ENCODE measurements around the gene DNAH2.

Gene DNAH2

GRCh38 chr17:7854078-7854777 lies 136.7 kb downstream of the DNAH2 start:
- Histone ChIP-seq H3K9me3 (ENCODE audit: insufficient read depth, low read depth, low read length) (no peaks in the 10 kb centered on the region), H3K9ac (ENCODE audit: low read depth, low read length, poor library complexity, severe bottlenecking) (no peak overlapping the region), H3K4me3 (ENCODE audit: low read length, poor library complexity, severe bottlenecking) (no peak overlapping the region), H2AFZ (ENCODE audit: low read length) (no peak overlapping the region), H3K27me3 (ENCODE audit: insufficient read depth, low read length, poor library complexity, severe bottlenecking) (no peaks in the 10 kb centered on the region), H3K79me2 (ENCODE audit: insufficient read depth, low read length) (0 out of 2 replicates have a peak, but pooled peaks cover 8% of the 10 kb centered on the region), H4K20me1 (ENCODE audit: insufficient read depth, low read length, poor library complexity, severe bottlenecking) (peaks cover 16% of the 10 kb centered on the region), H3K36me3 (ENCODE audit: insufficient read depth, low read length) (peaks cover 39% of the 10 kb centered on the region; the same call in 1 of the 2 replicates), H3F3A (ENCODE audit: low read depth) (no peaks in the 10 kb centered on the region), H3K4me2 (ENCODE audit: low read depth, low read length, poor library complexity, severe bottlenecking) (no peak overlapping the region), H3K9me2 (replicated peaks; ENCODE audit: low read depth, low read length) (no peaks in the 10 kb centered on the region), H3K4me1 (ENCODE audit: insufficient read depth, low read length, poor library complexity, severe bottlenecking) (peaks cover 19% of the 10 kb centered on the region)
- TF ChIP-seq CTCF (conservative IDR thresholded peaks at IDR 0.05; ENCODE audit: low read length) (no peak), EZH2phosphoT487 (IDR thresholded peaks at IDR 0.05; ENCODE audit: borderline replicate concordance) (no peak)

DNA sequence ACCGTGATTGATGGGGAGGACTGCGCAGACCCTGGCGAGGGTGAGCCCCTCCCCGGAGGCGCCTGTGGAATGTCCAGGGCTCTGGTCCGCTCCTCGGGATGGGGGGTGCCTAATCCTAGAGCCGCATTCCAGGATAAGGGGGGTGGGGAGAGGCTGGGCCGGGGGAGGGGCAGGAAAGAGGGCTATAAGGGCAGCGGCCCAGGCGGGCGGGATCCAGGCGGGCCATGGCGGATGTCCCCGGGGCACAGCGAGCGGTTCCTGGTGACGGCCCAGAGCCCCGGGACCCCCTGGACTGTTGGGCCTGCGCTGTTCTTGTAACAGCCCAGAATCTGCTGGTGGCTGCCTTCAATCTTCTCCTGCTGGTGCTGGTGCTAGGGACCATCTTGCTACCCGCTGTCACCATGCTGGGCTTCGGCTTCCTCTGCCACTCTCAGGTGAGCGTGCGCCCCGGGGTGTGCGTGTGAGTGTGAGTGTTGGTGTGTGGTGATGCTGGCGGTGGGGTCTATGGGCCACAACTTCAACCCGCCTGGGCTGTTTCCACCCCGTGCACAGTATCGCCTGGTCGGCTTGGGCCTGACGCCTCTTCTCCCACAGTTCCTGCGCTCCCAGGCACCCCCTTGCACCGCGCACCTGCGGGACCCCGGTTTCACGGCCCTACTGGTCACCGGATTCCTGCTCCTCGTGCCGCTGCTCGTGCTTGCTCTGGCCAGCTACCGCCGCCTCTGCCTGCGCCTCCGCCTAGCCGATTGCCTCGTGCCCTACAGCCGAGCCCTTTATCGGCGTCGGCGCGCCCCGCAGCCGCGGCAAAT lies 137.5 kb downstream of the DNAH2 start, which contains the start of gene TMEM88:
Gene TMEM88 (plus strand): TSS at position 216 of the 809 bp plus-strand sequence. CDS start 9 bp downstream, at position 225.
- H3K79me2 ChIP-seq (ENCODE audit: insufficient read depth, low read length), result 0 out of 2 replicates have a peak, but pooled peaks cover 14% of the 10 kb centered on the region
- H3K4me2 ChIP-seq (ENCODE audit: low read depth, low read length, poor library complexity, severe bottlenecking), result no peak within 1 kb of the TSS
- H3K36me3 ChIP-seq (ENCODE audit: insufficient read depth, low read length), result peaks cover 31% of the 10 kb centered on the region; the same call in 1 of the 2 replicates
- no peak for TF ChIP-seq EZH2phosphoT487 (IDR thresholded peaks at IDR 0.05; ENCODE audit: borderline replicate concordance)
- TF ChIP-seq CTCF (conservative IDR thresholded peaks at IDR 0.05; ENCODE audit: low read length), result no peak
- peak within 1 kb of the TSS; percentile 71 for H3K9ac ChIP-seq (ENCODE audit: low read depth, low read length, poor library complexity, severe bottlenecking)
- peaks cover 13% of the 10 kb centered on the region for H4K20me1 ChIP-seq (ENCODE audit: insufficient read depth, low read length, poor library complexity, severe bottlenecking)
- H3K4me3 ChIP-seq (ENCODE audit: low read length, poor library complexity, severe bottlenecking), result no peak within 1 kb of the TSS
- no peaks in the 10 kb centered on the region for H3K9me3 ChIP-seq (ENCODE audit: insufficient read depth, low read depth, low read length)
- H3F3A ChIP-seq (ENCODE audit: low read depth), result no peaks in the 10 kb centered on the region
- peaks cover 19% of the 10 kb centered on the region for H3K4me1 ChIP-seq (ENCODE audit: insufficient read depth, low read length, poor library complexity, severe bottlenecking)
- H3K27me3 ChIP-seq (ENCODE audit: insufficient read depth, low read length, poor library complexity, severe bottlenecking), result no peaks in the 10 kb centered on the region
- no peaks in the 10 kb centered on the region for H3K9me2 ChIP-seq (replicated peaks; ENCODE audit: low read depth, low read length)
- H2AFZ ChIP-seq (ENCODE audit: low read length), result no peak within 1 kb of the TSS

DNA sequence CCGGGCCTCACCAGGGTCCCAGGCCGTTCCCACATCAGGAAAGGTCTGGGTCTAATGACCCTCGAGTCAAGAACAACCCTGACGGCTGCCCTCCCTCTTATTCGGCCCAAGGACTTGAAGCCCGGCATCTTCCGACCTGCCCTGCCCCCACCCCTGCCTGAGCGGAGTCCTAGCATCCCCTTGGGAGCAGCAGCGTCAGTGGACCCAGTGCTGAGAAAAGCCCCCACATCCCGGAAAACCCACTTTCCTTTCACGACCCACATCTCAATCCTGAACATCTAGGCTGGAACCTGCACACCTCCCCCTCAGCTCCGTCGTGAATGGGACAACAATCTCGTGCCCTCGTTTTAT lies 138.1 kb downstream of the DNAH2 start:
- Histone ChIP-seq H3K9me2 (replicated peaks; ENCODE audit: low read depth, low read length) (no peaks in the 10 kb centered on the region), H3F3A (ENCODE audit: low read depth) (no peaks in the 10 kb centered on the region), H3K79me2 (ENCODE audit: insufficient read depth, low read length) (peaks cover 14% of the 10 kb centered on the region; the same call in 1 of the 2 replicates), H2AFZ (ENCODE audit: low read length) (no peak overlapping the region), H3K9me3 (ENCODE audit: insufficient read depth, low read depth, low read length) (no peaks in the 10 kb centered on the region), H3K4me3 (ENCODE audit: low read length, poor library complexity, severe bottlenecking) (no peak overlapping the region), H3K4me2 (ENCODE audit: low read depth, low read length, poor library complexity, severe bottlenecking) (no peak overlapping the region), H3K4me1 (ENCODE audit: insufficient read depth, low read length, poor library complexity, severe bottlenecking) (peaks cover 19% of the 10 kb centered on the region), H3K9ac (ENCODE audit: low read depth, low read length, poor library complexity, severe bottlenecking) (no peak overlapping the region), H3K36me3 (ENCODE audit: insufficient read depth, low read length) (peaks cover 25% of the 10 kb centered on the region; the same call in 1 of the 2 replicates), H3K27me3 (ENCODE audit: insufficient read depth, low read length, poor library complexity, severe bottlenecking) (no peaks in the 10 kb centered on the region), H4K20me1 (ENCODE audit: insufficient read depth, low read length, poor library complexity, severe bottlenecking) (peaks cover 11% of the 10 kb centered on the region)
- TF ChIP-seq EZH2phosphoT487 (IDR thresholded peaks at IDR 0.05; ENCODE audit: borderline replicate concordance) (no peak), CTCF (conservative IDR thresholded peaks at IDR 0.05; ENCODE audit: low read length) (no peak)
